HepG2 (cell line): ENCODE results near the gene PPP6R2. TPM values are rescaled to one million over a fixed set of nuclear protein-coding genes. Genes with fewer than 3 reads are reported as not detected.

Source experiments
- ATAC-seq: fragments of 200-7000 bp; cut with Tn5 transposase; 3 replicates; pipeline ENCODE4 v1.9.1; 2020; ENCODE audit warnings: mild to moderate bottlenecking, moderate library complexity
- BruUV-seq: library from RNA; stranded (reverse); fragments of 400-500 nt; replicated peaks from 2 replicates; lab custom pipeline; 2021; lab: Mats Ljungman, UMichigan
- CTCF ChIA-PET: fragments of 300-600 bp; formaldehyde crosslinking; extraction: SDS; loops from one replicate; lab custom pipeline; 2021; ENCODE audit warnings: low total read pairs, inconsistent platforms, low intra/inter-chr PET ratio; lab: Yijun Ruan, JAX
- POLR2A ChIA-PET: fragments of 350-600 bp; sonication (Branson Sonifier 250); formaldehyde crosslinking; loops from one replicate; lab custom pipeline; 2020; ENCODE audit warnings: antibody characterized with exemption, inconsistent platforms; lab: Yijun Ruan, JAX
- DNase-seq: peaks from one replicate; pipeline ENCODE4 v3.0.0-alpha.2; 2015; ENCODE audit warnings: low spot score
- FAIRE-seq: peaks from 3 replicates; lab custom pipeline; 2011; peaks lifted over from hg19 to GRCh38; lab: Jason Lieb, UNC
- H2AFZ ChIP-seq: one replicate; pipeline ENCODE4 v1.6.1; 2011; ENCODE audit warnings: low read length, inconsistent platforms
- H3K27ac ChIP-seq: fragments of 300-600 bp; 3 replicates; pipeline ENCODE4 v1.8.0; 2011; ENCODE audit warnings: mixed run types, mild to moderate bottlenecking, mixed read lengths, low read length, inconsistent platforms; ENCODE audit not compliant: insufficient read depth; ENCODE audit errors: extremely low read length
- H3K27me3 ChIP-seq, 2 experiments: fragments of 200-600 bp in 1 of 2; 2 replicates in 1 of 2; 3 replicates in 1 of 2; pipeline versions ENCODE4 v1.6.0 to v1.8.0; 2011; ENCODE audit warnings: low read length in 2 of 2, mild to moderate bottlenecking in 2 of 2, moderate library complexity in 2 of 2, inconsistent platforms in 1 of 2; ENCODE audit not compliant: insufficient read depth in 2 of 2, control insufficient read depth in 1 of 2
- H3K36me3 ChIP-seq, 2 experiments: fragments of 200-600 bp in 1 of 2; replicated peaks in 1 of 2; 2 replicates in 1 of 2; 3 replicates in 1 of 2; pipeline versions ENCODE4 v1.5.1 to v1.8.0; 2011; ENCODE audit warnings: low read length in 2 of 2, inconsistent platforms in 1 of 2; ENCODE audit not compliant: insufficient read depth in 2 of 2, control insufficient read depth in 1 of 2
- H3K4me1 ChIP-seq: 2 replicates; pipeline ENCODE4 v1.5.1; 2012; ENCODE audit warnings: low read length, inconsistent platforms; ENCODE audit not compliant: insufficient read depth
- H3K4me2 ChIP-seq: 2 replicates; pipeline ENCODE4 v1.6.0; 2011; ENCODE audit warnings: low read depth, low read length, inconsistent platforms
- H3K4me3 ChIP-seq, 3 experiments: fragments of 200-600 bp in 1 of 3; sonication (generic), shearing (Covaris generic) in 1 of 3; replicated peaks in 1 of 3; 2 replicates each; pipeline ENCODE4 v1.5.1; 2011 to 2016; ENCODE audit warnings: low read length in 3 of 3, inconsistent platforms in 2 of 3, low read depth in 2 of 3, mild to moderate bottlenecking in 2 of 3, control low read depth in 1 of 3, mixed read lengths in 1 of 3; ENCODE audit not compliant: insufficient read depth in 1 of 3
- H3K79me2 ChIP-seq: one replicate; pipeline ENCODE4 v1.6.1; 2011; ENCODE audit warnings: low read length, inconsistent platforms; ENCODE audit not compliant: insufficient read depth
- H3K9ac ChIP-seq: 2 replicates; pipeline ENCODE4 v1.6.0; 2011; ENCODE audit warnings: mild to moderate bottlenecking, low read depth, low read length, inconsistent platforms; ENCODE audit not compliant: insufficient read depth
- H3K9me3 ChIP-seq: 2 replicates; pipeline ENCODE4 v1.5.1; 2012; ENCODE audit warnings: mild to moderate bottlenecking, low read length
- H4K20me1 ChIP-seq: 2 replicates; pipeline ENCODE4 v1.6.0; 2011; ENCODE audit warnings: inconsistent platforms, mild to moderate bottlenecking, low read length, moderate library complexity; ENCODE audit not compliant: insufficient read depth
- ELF1 ChIP-seq: sonication (generic); formaldehyde crosslinking; IDR thresholded peaks from 2 replicates; pipeline ENCODE4 v1.4.0; 2020; ENCODE audit warnings: missing genetic modification reagents
- KDM1A ChIP-seq: IDR thresholded peaks from 2 replicates; pipeline ENCODE4 v1.6.1; 2016; ENCODE audit warnings: missing compliant biosample characterization
- ONECUT2 ChIP-seq: sonication (generic); formaldehyde crosslinking; IDR thresholded peaks from 2 replicates; pipeline ENCODE4 v1.4.0; 2020; ENCODE audit warnings: missing genetic modification reagents
- RARA ChIP-seq: IDR thresholded peaks from 2 replicates; pipeline ENCODE4 v1.6.1; 2016; ENCODE audit warnings: missing genetic modification reagents, missing compliant biosample characterization
- SRF ChIP-seq: IDR thresholded peaks from 2 replicates; pipeline ENCODE4 v1.6.1; 2011; ENCODE audit warnings: mild to moderate bottlenecking, low read depth, low read length, moderate library complexity
- SRY ChIP-seq: sonication (generic); formaldehyde crosslinking; IDR thresholded peaks from 2 replicates; pipeline ENCODE4 v1.8.0; 2022; ENCODE audit warnings: mild to moderate bottlenecking, missing genetic modification reagents
- THYN1 ChIP-seq: sonication (generic); formaldehyde crosslinking; IDR thresholded peaks from 2 replicates; pipeline ENCODE4 v1.8.1; 2023; ENCODE audit warnings: low read depth, mild to moderate bottlenecking, moderate library complexity, missing genetic modification reagents, borderline replicate concordance
- ZFP62 ChIP-seq: sonication (generic); formaldehyde crosslinking; IDR thresholded peaks from 2 replicates; pipeline ENCODE4 v1.4.0; 2020; ENCODE audit warnings: missing genetic modification reagents
- ZNF563 ChIP-seq: sonication (generic); formaldehyde crosslinking; IDR thresholded peaks from 2 replicates; pipeline ENCODE4 v1.8.0; 2022; ENCODE audit warnings: mild to moderate bottlenecking, moderate library complexity, missing genetic modification reagents
- ZNF83 ChIP-seq: sonication (generic); formaldehyde crosslinking; IDR thresholded peaks from 2 replicates; pipeline ENCODE4 v1.4.0; 2020; ENCODE audit warnings: missing genetic modification reagents, mild to moderate bottlenecking, borderline replicate concordance
- WGBS: methylation state at CpG from one replicate; pipeline ENCODE4 v1.1.6; 2017; ENCODE audit warnings: low lambda C conversion rate; 5-methylcytosine and 5-hydroxymethylcytosine counted together
- in situ Hi-C: cut with HindIII; loops from 2 replicates; pipeline ENCODE4 v1.10.0; 2017; ENCODE audit warnings: low pct_unique_long_range_greater_than_20kb; ENCODE audit not compliant: extremely low pct_ligation_motif_present
- intact Hi-C: fragments of 100-400 bp; cut with micrococcal nuclease; formaldehyde crosslinking; loops from one replicate; pipeline ENCODE4 v1.10.0; 2022; ENCODE audit not compliant: unreplicated experiment
- polyA plus RNA-seq, 8 experiments: library from polyadenylated mRNA; depleted of rRNA in 3 of 8; stranded (reverse) in 7 of 8; unstranded in 1 of 8; fragments of >200 nt; fragmentation: Illumina TruSeq in 4 of 8; extraction: Trizol in 4 of 8; gene quantifications; 2 replicates each; pipeline versions ENCODE4 v1.2.1 to v1.2.3, GENCODE V29; 2011 to 2016; ENCODE audit warnings: low read depth in 4 of 8, missing spikeins in 1 of 8, mixed read lengths in 1 of 8; ENCODE audit not compliant: insufficient read depth in 1 of 8
- total RNA-seq, 5 experiments: library from RNA; depleted of rRNA; stranded (reverse); fragments of >200 nt; fragmentation: Illumina TruSeq; extraction: Trizol; gene quantifications; 2 replicates each; pipeline ENCODE4 v1.2.3, GENCODE V29; 2016; ENCODE audit warnings: low read depth in 1 of 5
- TF ChIP-seq, protein P1 (sequence below): conservative IDR thresholded peaks from 2 replicates; pipeline ENCODE4 v1.6.1; 2018; ENCODE audit warnings: missing genetic modification reagents
- TF ChIP-seq, protein P2 (sequence below): sonication (generic); formaldehyde crosslinking; IDR thresholded peaks from 2 replicates; pipeline ENCODE4 v1.5.1; 2020; ENCODE audit warnings: mild to moderate bottlenecking, missing genetic modification reagents, moderate library complexity

Gene PPP6R2
- total and polyA plus RNA-seq, 2 of the 13 experiments (the other 11 are each of a cell fraction or from before 2014, with no cell fraction given) = 55.0 to 102 TPM

DNA sequence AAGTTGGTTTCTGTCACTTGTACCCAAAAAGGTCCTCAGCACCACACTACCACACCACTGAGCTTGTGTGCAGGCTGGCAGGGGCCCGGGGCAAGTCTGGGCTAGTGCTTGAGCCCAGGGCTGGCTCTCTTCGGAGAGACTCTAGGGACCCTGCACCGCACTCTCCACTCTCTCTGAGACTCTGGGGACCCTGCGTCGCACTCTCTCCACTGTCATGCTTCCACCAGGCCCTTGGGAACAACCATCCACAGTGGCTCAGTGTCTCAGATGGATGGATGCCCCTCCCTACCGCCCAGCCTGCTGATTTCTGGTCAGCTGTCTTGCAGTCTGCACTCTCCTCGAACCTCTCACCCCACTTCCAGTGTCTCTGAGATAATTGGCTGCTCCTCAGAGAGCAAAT lies 133.7 kb downstream of the PPP6R2 start (continued):
- no peak for TF ChIP-seq ONECUT2 (CRISPR knock-in tag)
- TF ChIP-seq, all 625 proteins: peak for 0

DNA sequence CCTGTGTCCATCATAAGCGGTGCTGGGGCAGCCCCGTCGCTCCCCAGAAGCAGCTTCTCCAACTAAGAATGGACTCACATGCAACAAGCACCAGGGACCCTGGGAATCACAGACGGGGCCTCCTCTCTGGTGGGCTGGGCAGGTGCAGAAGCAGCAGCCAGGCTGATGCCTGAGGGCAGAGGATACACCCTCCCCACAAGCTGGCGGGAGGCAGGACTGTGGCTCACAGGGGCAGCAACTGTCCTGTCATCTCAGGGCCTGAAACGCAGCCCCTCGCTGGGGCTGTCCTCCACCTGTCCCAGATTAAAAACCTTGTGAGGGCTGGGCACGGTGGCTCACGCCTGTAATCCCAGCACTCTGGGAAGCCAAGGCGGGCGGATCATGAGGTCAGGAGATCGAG lies 134.8 kb downstream of the PPP6R2 start:
- Histone ChIP-seq H3K4me2 (no peak overlapping the region), H4K20me1 (peaks cover 11% of the 10 kb centered on the region), H3K27ac (no peak overlapping the region), H3K9me3 (no peaks in the 10 kb centered on the region), H3K27me3 (peaks cover 0 to 4% of the 10 kb centered on the region in 2 experiments; a peak in 1 of 5 replicates), H3K4me3 (no peak overlapping the region), H3K36me3 (no peaks in the 10 kb centered on the region), H3K9ac (no peak overlapping the region), H2AFZ (no peak overlapping the region), H3K4me1 (peaks cover 42% of the 10 kb centered on the region), H3K79me2 (peaks cover 14% of the 10 kb centered on the region)
- ChIA-PET POLR2A (no interaction called here), CTCF (no interaction called here)
- no peak for TF ChIP-seq SRF
- TF ChIP-seq THYN1 (CRISPR knock-in tag) = no peak
- intact Hi-C loops (no loop called here), in situ Hi-C loops (no loop called here)
- FAIRE-seq (no peak), ATAC-seq (no peak), DNase-seq (no peak)
- BruUV-seq = no TSS peak
- WGBS = 93% methylated on average over 8 of the region's 12 CpGs

DNA sequence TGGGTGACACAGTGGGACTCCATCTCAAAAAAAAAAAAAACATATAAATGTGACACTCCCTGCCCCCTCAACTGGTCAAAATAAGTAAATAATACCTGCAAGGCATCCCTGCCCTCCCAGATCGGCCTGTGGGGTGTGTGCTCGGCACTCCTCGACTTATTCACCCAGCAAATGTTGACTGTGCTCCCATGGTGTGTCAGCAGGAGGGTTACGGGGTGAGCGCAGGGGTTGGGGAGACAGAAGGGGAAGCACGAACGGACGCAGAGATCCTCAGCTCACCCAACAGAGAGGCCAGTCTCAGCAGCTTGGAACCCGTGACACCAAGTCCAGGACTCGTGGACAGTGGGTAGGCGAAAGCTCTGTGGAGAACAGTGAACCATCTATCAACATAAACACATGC lies 136.6 kb downstream of the PPP6R2 start:
- WGBS = 62% methylated on average over 11 of the region's 11 CpGs
- no peaks in the 10 kb centered on the region for H3K79me2 ChIP-seq
- no peak overlapping the region for H3K4me2 ChIP-seq
- in situ Hi-C loops = no loop called here
- BruUV-seq = no TSS peak
- no peak overlapping the region for H3K9ac ChIP-seq
- intact Hi-C loops = no loop called here
- H3K9me3 ChIP-seq = no peaks in the 10 kb centered on the region
- no peaks in the 10 kb centered on the region for H3K36me3 ChIP-seq
- no peak overlapping the region for H3K4me3 ChIP-seq
- FAIRE-seq = no peak
- no peak for ATAC-seq
- no peak overlapping the region for H3K27ac ChIP-seq
- no peak for DNase-seq
- H3K4me1 ChIP-seq = peaks cover 49% of the 10 kb centered on the region
- H3K27me3 ChIP-seq = peaks cover 0 to 4% of the 10 kb centered on the region in 2 experiments; a peak in 1 of 5 replicates
- H4K20me1 ChIP-seq = no peaks in the 10 kb centered on the region; the same call in 1 of the 2 replicates
- ChIA-PET POLR2A (interaction anchor here (0.9 to 1.4 kb wide), 3 partner anchors 28 to 162 kb away, joined by 3 to 4 read pairs (median 3); partner anchors contain the start of genes LMF2, NCAPH2 and SCO2), CTCF (no interaction called here)
- H2AFZ ChIP-seq = no peak overlapping the region
- TF ChIP-seq ZFP62 (CRISPR knock-in tag) (no peak), ZNF83 (CRISPR knock-in tag) (no peak), KDM1A (CRISPR knock-in tag) (no peak), ZNF563 (CRISPR knock-in tag) (no peak), RARA (no peak), SRY (no peak), ELF1 (CRISPR knock-in tag) (no peak)
- TF ChIP-seq, protein P1, sequence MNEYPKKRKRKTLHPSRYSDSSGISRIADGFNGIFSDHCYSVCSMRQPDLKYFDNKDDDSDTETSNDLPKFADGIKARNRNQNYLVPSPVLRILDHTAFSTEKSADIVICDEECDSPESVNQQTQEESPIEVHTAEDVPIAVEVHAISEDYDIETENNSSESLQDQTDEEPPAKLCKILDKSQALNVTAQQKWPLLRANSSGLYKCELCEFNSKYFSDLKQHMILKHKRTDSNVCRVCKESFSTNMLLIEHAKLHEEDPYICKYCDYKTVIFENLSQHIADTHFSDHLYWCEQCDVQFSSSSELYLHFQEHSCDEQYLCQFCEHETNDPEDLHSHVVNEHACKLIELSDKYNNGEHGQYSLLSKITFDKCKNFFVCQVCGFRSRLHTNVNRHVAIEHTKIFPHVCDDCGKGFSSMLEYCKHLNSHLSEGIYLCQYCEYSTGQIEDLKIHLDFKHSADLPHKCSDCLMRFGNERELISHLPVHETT (CRISPR knock-in tag) = no peak
- TF ChIP-seq, protein P2, sequence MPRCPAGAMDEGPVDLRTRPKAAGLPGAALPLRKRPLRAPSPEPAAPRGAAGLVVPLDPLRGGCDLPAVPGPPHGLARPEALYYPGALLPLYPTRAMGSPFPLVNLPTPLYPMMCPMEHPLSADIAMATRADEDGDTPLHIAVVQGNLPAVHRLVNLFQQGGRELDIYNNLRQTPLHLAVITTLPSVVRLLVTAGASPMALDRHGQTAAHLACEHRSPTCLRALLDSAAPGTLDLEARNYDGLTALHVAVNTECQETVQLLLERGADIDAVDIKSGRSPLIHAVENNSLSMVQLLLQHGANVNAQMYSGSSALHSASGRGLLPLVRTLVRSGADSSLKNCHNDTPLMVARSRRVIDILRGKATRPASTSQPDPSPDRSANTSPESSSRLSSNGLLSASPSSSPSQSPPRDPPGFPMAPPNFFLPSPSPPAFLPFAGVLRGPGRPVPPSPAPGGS (CRISPR knock-in tag) = no peak
